Left lung (tissue), 10 donors: ENCODE results near the gene PLB1. TPM values are rescaled to one million over a fixed set of nuclear protein-coding genes. Genes with fewer than 3 reads are reported as not detected.

Experiments used
- ATAC-seq: fragments of 200-7000 bp; cut with Tn5 transposase; one replicate; pipeline ENCODE4 v1.9.1; 2020; ENCODE audit warnings: moderate library complexity
- DNase-seq, 4 donors: peaks; one replicate each; pipeline ENCODE4 v3.0.0-alpha.2; 2013 to 2020
- H3K27ac ChIP-seq, 2 donors: fragments of 200-600 bp; sonication (generic) in 1 of 2; one replicate each; pipeline versions ENCODE4 v1.5.0 to v1.8.0; 2020 to 2021
- H3K27me3 ChIP-seq, 2 donors: fragments of 200-600 bp; sonication (generic) in 1 of 2; one replicate each; pipeline versions ENCODE4 v1.5.0 to v1.8.0; 2020 to 2021
- H3K36me3 ChIP-seq, 2 donors: fragments of 200-600 bp; sonication (generic) in 1 of 2; one replicate each; pipeline versions ENCODE4 v1.5.0 to v1.8.0; 2020 to 2021
- H3K4me1 ChIP-seq, 2 donors: fragments of 200-600 bp; one replicate each; pipeline ENCODE4 v1.8.0; 2021
- H3K4me3 ChIP-seq, 2 donors: fragments of 200-600 bp; sonication (generic) in 1 of 2; one replicate each; pipeline versions ENCODE4 v1.5.0 to v1.8.0; 2020 to 2021; ENCODE audit warnings: mild to moderate bottlenecking in 1 of 2
- H3K9me3 ChIP-seq, 2 donors: fragments of 200-600 bp; sonication (generic) in 1 of 2; one replicate each; pipeline versions ENCODE4 v1.5.0 to v1.8.0; 2020 to 2021
- CTCF ChIP-seq, 2 donors: fragments of 200-600 bp; sonication (generic) in 1 of 2; IDR thresholded peaks; one replicate each; pipeline versions ENCODE4 v1.5.0 to v1.8.0; 2021; ENCODE audit warnings: antibody characterized with exemption in 2 of 2
- intact Hi-C, 2 donors: fragments of 100-400 bp; cut with DNase I; formaldehyde crosslinking; loops; one replicate each; pipeline versions ENCODE4 v1.11.2 to v1.14.2; 2022
- polyA plus RNA-seq, 6 donors: library from polyadenylated mRNA; unstranded; fragments of 120-200 nt; gene quantifications; one replicate each; pipeline ENCODE4 v1.2.1, GENCODE V29; 2013; ENCODE audit not compliant: insufficient read length in 6 of 6
- total RNA-seq, 2 donors: library from RNA; stranded (reverse); fragmentation: NEBNext Ultra II Directional; extraction: Animal tissue kit (Norgen Biotek cat#: 25700); gene quantifications; one replicate each; pipeline ENCODE4 v1.2.1, GENCODE V29; 2021
- donor health status: DM: no; HTN: yes; CAD: no.
- donor health status: DM: no; HTN: no; CAD: no.

The PLB1 gene
- total and polyA plus RNA-seq, 8 donors, result 0.94 to 6.8 (median 1.9) TPM

GRCh38 chr2:28604284-28604843, 108.5 kb downstream of the PLB1 start:
- H3K4me3 ChIP-seq, result no peak overlapping the region
- ATAC-seq (no peak), DNase-seq (no peak)
- TF ChIP-seq CTCF (IDR thresholded peaks at IDR 0.05), result no peak
- peak overlapping the region in 1 of 2 donors; percentile 92 for H3K27ac ChIP-seq
- intact Hi-C loops, result no loop called here
- H3K4me1 ChIP-seq, result peaks cover 0 to 46% of the 10 kb centered on the region in 2 donors
- no peaks in the 10 kb centered on the region for H3K27me3 ChIP-seq
- no peaks in the 10 kb centered on the region for H3K36me3 ChIP-seq
- no peaks in the 10 kb centered on the region for H3K9me3 ChIP-seq

- H3K27ac ChIP-seq, result no peak overlapping the region
- H3K36me3 ChIP-seq, result peaks cover 0 to 5% of the 10 kb centered on the region in 2 donors
- no peaks in the 10 kb centered on the region for H3K9me3 ChIP-seq
- DNase-seq (no peak), ATAC-seq (no peak)
- intact Hi-C loops, result no loop called here
- H3K4me1 ChIP-seq, result peaks cover 0 to 24% of the 10 kb centered on the region in 2 donors
- H3K27me3 ChIP-seq, result no peaks in the 10 kb centered on the region
- no peak for TF ChIP-seq CTCF (IDR thresholded peaks at IDR 0.05)
- no peak overlapping the region for H3K4me3 ChIP-seq
Measured at GRCh38 chr2:28606986-28607441, 111.2 kb downstream of the PLB1 start.

- DNase-seq (no peak), ATAC-seq (no peak)
- no peak overlapping the region for H3K4me3 ChIP-seq
- peaks cover 0 to 5% of the 10 kb centered on the region in 2 donors for H3K36me3 ChIP-seq
- no peak overlapping the region for H3K27ac ChIP-seq
- TF ChIP-seq CTCF (IDR thresholded peaks at IDR 0.05), result no peak
- intact Hi-C loops, result no loop called here
- no peaks in the 10 kb centered on the region for H3K9me3 ChIP-seq
- no peaks in the 10 kb centered on the region for H3K27me3 ChIP-seq
- H3K4me1 ChIP-seq, result peaks cover 0 to 15% of the 10 kb centered on the region in 2 donors
Measured at GRCh38 chr2:28607730-28608499, 112.1 kb downstream of the PLB1 start.

- no peak overlapping the region for H3K27ac ChIP-seq
- peaks cover 0 to 6% of the 10 kb centered on the region in 2 donors for H3K4me1 ChIP-seq
- ATAC-seq, result no peak
- peaks cover 0 to 5% of the 10 kb centered on the region in 2 donors for H3K36me3 ChIP-seq
- no peak for TF ChIP-seq CTCF (IDR thresholded peaks at IDR 0.05)
- H3K4me3 ChIP-seq, result no peak overlapping the region
- H3K9me3 ChIP-seq, result no peaks in the 10 kb centered on the region
- intact Hi-C loops, result no loop called here
- no peak for DNase-seq
- no peaks in the 10 kb centered on the region for H3K27me3 ChIP-seq
Measured at GRCh38 chr2:28608500-28609424, 112.9 kb downstream of the PLB1 start.
